ENCODE measurements around the gene SOBP. TPM values are rescaled to one million over a fixed set of nuclear protein-coding genes. Genes with fewer than 3 reads are reported as not detected.

SOBP gene
- total RNA-seq, 4 donors from 2014 or later = 0.26 to 1.5 (median 0.55) TPM

GRCh38 chr6:107656883-107657282 lies 167.0 kb downstream of the SOBP start:
- no peaks in the 10 kb centered on the region for H3K27me3 ChIP-seq
- peaks cover 5% of the 10 kb centered on the region for H3K4me1 ChIP-seq
- H3K9me3 ChIP-seq = no peaks in the 10 kb centered on the region
- 90% methylated on average over 7 of the region's 8 CpGs for WGBS
- no peaks in the 10 kb centered on the region for H3K36me3 ChIP-seq
- H3K27ac ChIP-seq = no peak overlapping the region
- DNase-seq (ENCODE audit: low spot score in 2 of 2) = no peak
- no peak overlapping the region for H3K4me3 ChIP-seq
- no peak for TF ChIP-seq EP300 (IDR thresholded peaks at IDR 0.05)
- no peak for TF ChIP-seq CTCF (IDR thresholded peaks at IDR 0.05)
- no peak for TF ChIP-seq POLR2AphosphoS5 (IDR thresholded peaks at IDR 0.05)
- no peak for TF ChIP-seq POLR2A (IDR thresholded peaks at IDR 0.05)

- 92% methylated on average over 3 of the region's 3 CpGs for WGBS
Measured at GRCh38 chr6:107657373-107657754, 167.4 kb downstream of the SOBP start.

GRCh38 chr6:107657755-107658461 lies 168.0 kb downstream of the SOBP start:
- Histone ChIP-seq H3K27ac (no peak overlapping the region), H3K27me3 (no peaks in the 10 kb centered on the region), H3K4me3 (no peak overlapping the region), H3K9me3 (no peaks in the 10 kb centered on the region), H3K4me1 (peaks cover 5% of the 10 kb centered on the region), H3K36me3 (no peaks in the 10 kb centered on the region)
- 83% methylated on average over 14 of the region's 17 CpGs for WGBS
- no peak for TF ChIP-seq POLR2AphosphoS5 (IDR thresholded peaks at IDR 0.05)
- TF ChIP-seq EP300 (IDR thresholded peaks at IDR 0.05) = no peak
- no peak for TF ChIP-seq POLR2A (IDR thresholded peaks at IDR 0.05)
- no peak for TF ChIP-seq CTCF (IDR thresholded peaks at IDR 0.05)
- no peak for DNase-seq (ENCODE audit: low spot score in 2 of 2)

More at GRCh38 chr6:107657373-107657754, 167.4 kb downstream of the SOBP start:
- no peak for DNase-seq (ENCODE audit: low spot score in 2 of 2)
- no peaks in the 10 kb centered on the region for H3K9me3 ChIP-seq
- no peaks in the 10 kb centered on the region for H3K27me3 ChIP-seq
- no peaks in the 10 kb centered on the region for H3K36me3 ChIP-seq
- no peak overlapping the region for H3K4me3 ChIP-seq
- H3K4me1 ChIP-seq = peaks cover 5% of the 10 kb centered on the region
- no peak for TF ChIP-seq POLR2A (IDR thresholded peaks at IDR 0.05)
- TF ChIP-seq EP300 (IDR thresholded peaks at IDR 0.05) = no peak
- no peak for TF ChIP-seq CTCF (IDR thresholded peaks at IDR 0.05)
- TF ChIP-seq POLR2AphosphoS5 (IDR thresholded peaks at IDR 0.05) = no peak
- H3K27ac ChIP-seq = no peak overlapping the region

GRCh38 chr6:107658920-107659865 lies 169.3 kb downstream of the SOBP start:
- peaks cover 5% of the 10 kb centered on the region for H3K4me1 ChIP-seq
- no peak for DNase-seq (ENCODE audit: low spot score in 2 of 2)
- H3K36me3 ChIP-seq = no peaks in the 10 kb centered on the region
- no peak overlapping the region for H3K27ac ChIP-seq
- H3K27me3 ChIP-seq = no peaks in the 10 kb centered on the region
- no peaks in the 10 kb centered on the region for H3K9me3 ChIP-seq
- TF ChIP-seq POLR2AphosphoS5 (IDR thresholded peaks at IDR 0.05) (no peak), EP300 (IDR thresholded peaks at IDR 0.05) (no peak), POLR2A (IDR thresholded peaks at IDR 0.05) (no peak), CTCF (IDR thresholded peaks at IDR 0.05) (no peak)
- WGBS = 76% methylated on average over 18 of the region's 18 CpGs
- H3K4me3 ChIP-seq = no peak overlapping the region

- H3K36me3 ChIP-seq = no peaks in the 10 kb centered on the region
- H3K27me3 ChIP-seq = no peaks in the 10 kb centered on the region
- TF ChIP-seq EP300 (IDR thresholded peaks at IDR 0.05) (no peak), CTCF (IDR thresholded peaks at IDR 0.05) (no peak), POLR2AphosphoS5 (IDR thresholded peaks at IDR 0.05) (no peak), POLR2A (IDR thresholded peaks at IDR 0.05) (no peak)
- peaks cover 5% of the 10 kb centered on the region for H3K4me1 ChIP-seq
- no peak overlapping the region for H3K4me3 ChIP-seq
- no peak overlapping the region for H3K27ac ChIP-seq
- no peaks in the 10 kb centered on the region for H3K9me3 ChIP-seq
- 78% methylated on average over 11 of the region's 11 CpGs for WGBS
- no peak for DNase-seq (ENCODE audit: low spot score in 2 of 2)
Measured at GRCh38 chr6:107660839-107661238, 170.9 kb downstream of the SOBP start.
